BLaER1 (cell line): ENCODE results near the gene DPYSL3.
A peak's percentile ranks its signal among the peaks of the same experiment; 100 is the strongest.

Experiments
- H3K27ac ChIP-seq: shearing (Covaris generic); formaldehyde crosslinking; 2 replicates; pipeline ENCODE4 v1.8.1; 2022
- H3K27me3 ChIP-seq: shearing (Covaris generic); formaldehyde crosslinking; 2 replicates; pipeline ENCODE4 v1.8.1; 2022
- H3K36me3 ChIP-seq: shearing (Covaris generic); formaldehyde crosslinking; 2 replicates; pipeline ENCODE4 v1.8.1; 2022
- H3K4me1 ChIP-seq: shearing (Covaris generic); formaldehyde crosslinking; 2 replicates; pipeline ENCODE4 v1.8.1; 2022
- H3K4me2 ChIP-seq: shearing (Covaris generic); formaldehyde crosslinking; 2 replicates; pipeline ENCODE4 v1.8.1; 2022
- H3K4me3 ChIP-seq: shearing (Covaris generic); formaldehyde crosslinking; 2 replicates; pipeline ENCODE4 v1.8.1; 2022
- H3K9ac ChIP-seq: shearing (Covaris generic); formaldehyde crosslinking; 2 replicates; pipeline ENCODE4 v1.8.1; 2022
- H3K9me3 ChIP-seq: shearing (Covaris generic); formaldehyde crosslinking; 2 replicates; pipeline ENCODE4 v1.8.1; 2022
- H4K20me1 ChIP-seq: shearing (Covaris generic); formaldehyde crosslinking; 2 replicates; pipeline ENCODE4 v1.8.1; 2022
- Cebpa-rat ChIP-seq: shearing (Covaris generic); IDR thresholded peaks from 2 replicates; pipeline ENCODE4 v1.8.1; 2022

DPYSL3 gene

GRCh38 chr5:147446523-147446922, 63.3 kb downstream of the DPYSL3 start:
- H3K9ac ChIP-seq, result no peak overlapping the region
- H3K4me1 ChIP-seq, result no peaks in the 10 kb centered on the region
- no peak overlapping the region for H3K4me3 ChIP-seq
- peaks cover 5% of the 10 kb centered on the region; the same call in 1 of the 2 replicates for H4K20me1 ChIP-seq
- H3K27ac ChIP-seq, result no peak overlapping the region
- peaks cover 6% of the 10 kb centered on the region for H3K27me3 ChIP-seq
- H3K4me2 ChIP-seq, result no peak overlapping the region
- H3K9me3 ChIP-seq, result no peaks in the 10 kb centered on the region
- no peak for TF ChIP-seq Cebpa-rat
- H3K36me3 ChIP-seq, result no peaks in the 10 kb centered on the region

GRCh38 chr5:147445917-147446316, 64.0 kb downstream of the DPYSL3 start:
- H3K9ac ChIP-seq, result no peak overlapping the region
- no peak overlapping the region for H3K4me2 ChIP-seq
- H3K4me1 ChIP-seq, result no peaks in the 10 kb centered on the region
- no peaks in the 10 kb centered on the region for H3K9me3 ChIP-seq
- H3K4me3 ChIP-seq, result no peak overlapping the region
- no peaks in the 10 kb centered on the region for H3K27me3 ChIP-seq
- TF ChIP-seq Cebpa-rat, result no peak
- no peaks in the 10 kb centered on the region for H4K20me1 ChIP-seq
- H3K36me3 ChIP-seq, result no peaks in the 10 kb centered on the region
- no peak overlapping the region for H3K27ac ChIP-seq

GRCh38 chr5:147445090-147445489, 64.8 kb downstream of the DPYSL3 start:
- Histone ChIP-seq H3K9me3 (no peaks in the 10 kb centered on the region), H4K20me1 (no peaks in the 10 kb centered on the region), H3K36me3 (no peaks in the 10 kb centered on the region), H3K9ac (no peak overlapping the region), H3K4me1 (no peaks in the 10 kb centered on the region), H3K4me3 (no peak overlapping the region), H3K27me3 (no peaks in the 10 kb centered on the region), H3K4me2 (no peak overlapping the region), H3K27ac (no peak overlapping the region)
- TF ChIP-seq Cebpa-rat, result no peak

GRCh38 chr5:147442224-147442623, 67.6 kb downstream of the DPYSL3 start:
- Histone ChIP-seq H3K27me3 (no peaks in the 10 kb centered on the region), H3K4me1 (peaks cover 5% of the 10 kb centered on the region), H3K9ac (no peak overlapping the region), H3K4me3 (no peak overlapping the region), H3K9me3 (no peaks in the 10 kb centered on the region), H3K36me3 (no peaks in the 10 kb centered on the region), H4K20me1 (no peaks in the 10 kb centered on the region), H3K4me2 (no peak overlapping the region), H3K27ac (no peak overlapping the region)
- TF ChIP-seq Cebpa-rat, result no peak

GRCh38 chr5:147441191-147441695, 68.6 kb downstream of the DPYSL3 start:
- Histone ChIP-seq H3K27ac (no peak overlapping the region), H3K27me3 (no peaks in the 10 kb centered on the region), H3K9me3 (no peaks in the 10 kb centered on the region), H3K4me1 (peaks cover 15% of the 10 kb centered on the region), H3K4me2 (no peak overlapping the region), H3K9ac (no peak overlapping the region), H3K36me3 (no peaks in the 10 kb centered on the region), H4K20me1 (no peaks in the 10 kb centered on the region), H3K4me3 (no peak overlapping the region)
- no peak for TF ChIP-seq Cebpa-rat

- no peak overlapping the region for H3K27ac ChIP-seq
- no peak overlapping the region for H3K4me2 ChIP-seq
- H3K9ac ChIP-seq, result no peak overlapping the region
- peaks cover 16% of the 10 kb centered on the region for H3K4me1 ChIP-seq
- H4K20me1 ChIP-seq, result no peaks in the 10 kb centered on the region
- no peak overlapping the region for H3K4me3 ChIP-seq
- H3K36me3 ChIP-seq, result no peaks in the 10 kb centered on the region
- no peak for TF ChIP-seq Cebpa-rat
- no peaks in the 10 kb centered on the region for H3K9me3 ChIP-seq
- H3K27me3 ChIP-seq, result no peaks in the 10 kb centered on the region
Measured at GRCh38 chr5:147439254-147439653, 70.6 kb downstream of the DPYSL3 start.

GRCh38 chr5:147437161-147437596, 72.7 kb downstream of the DPYSL3 start:
- Histone ChIP-seq H3K4me2 (peak overlapping the region; percentile 62), H3K9ac (no peak overlapping the region), H3K27ac (no peak overlapping the region), H3K27me3 (no peaks in the 10 kb centered on the region), H3K9me3 (no peaks in the 10 kb centered on the region), H3K4me3 (no peak overlapping the region), H3K36me3 (no peaks in the 10 kb centered on the region), H4K20me1 (no peaks in the 10 kb centered on the region), H3K4me1 (peaks cover 16% of the 10 kb centered on the region)
- TF ChIP-seq Cebpa-rat, result no peak

- H3K36me3 ChIP-seq, result no peaks in the 10 kb centered on the region
- peaks cover 16% of the 10 kb centered on the region for H3K4me1 ChIP-seq
- H3K27me3 ChIP-seq, result no peaks in the 10 kb centered on the region
- no peaks in the 10 kb centered on the region for H3K9me3 ChIP-seq
- no peak overlapping the region for H3K9ac ChIP-seq
- no peak for TF ChIP-seq Cebpa-rat
- no peak overlapping the region for H3K4me3 ChIP-seq
- H3K27ac ChIP-seq, result no peak overlapping the region
- H3K4me2 ChIP-seq, result peak overlapping the region; percentile 62
- no peaks in the 10 kb centered on the region for H4K20me1 ChIP-seq
Measured at GRCh38 chr5:147436596-147436995, 73.3 kb downstream of the DPYSL3 start.

- Histone ChIP-seq H3K4me2 (no peak overlapping the region), H3K36me3 (no peaks in the 10 kb centered on the region), H3K4me1 (peaks cover 16% of the 10 kb centered on the region)
Measured at GRCh38 chr5:147434049-147434448, 75.8 kb downstream of the DPYSL3 start.

GRCh38 chr5:147432323-147432722, 77.5 kb downstream of the DPYSL3 start:
- Histone ChIP-seq H3K9ac (no peak overlapping the region), H3K4me1 (peaks cover 12% of the 10 kb centered on the region), H3K4me2 (no peak overlapping the region), H3K27me3 (no peaks in the 10 kb centered on the region), H3K27ac (no peak overlapping the region), H3K4me3 (no peak overlapping the region), H3K9me3 (no peaks in the 10 kb centered on the region), H4K20me1 (no peaks in the 10 kb centered on the region), H3K36me3 (no peaks in the 10 kb centered on the region)
- TF ChIP-seq Cebpa-rat, result no peak

More at GRCh38 chr5:147434049-147434448, 75.8 kb downstream of the DPYSL3 start:
- Histone ChIP-seq H3K9ac (no peak overlapping the region), H4K20me1 (no peaks in the 10 kb centered on the region), H3K9me3 (no peaks in the 10 kb centered on the region), H3K27me3 (no peaks in the 10 kb centered on the region), H3K27ac (no peak overlapping the region), H3K4me3 (no peak overlapping the region)
- TF ChIP-seq Cebpa-rat, result no peak

GRCh38 chr5:147431586-147431985, 78.3 kb downstream of the DPYSL3 start:
- no peak overlapping the region for H3K27ac ChIP-seq
- no peaks in the 10 kb centered on the region for H3K9me3 ChIP-seq
- H3K9ac ChIP-seq, result no peak overlapping the region
- no peaks in the 10 kb centered on the region for H4K20me1 ChIP-seq
- peaks cover 4% of the 10 kb centered on the region for H3K4me1 ChIP-seq
- no peak for TF ChIP-seq Cebpa-rat
- H3K36me3 ChIP-seq, result no peaks in the 10 kb centered on the region
- H3K27me3 ChIP-seq, result no peaks in the 10 kb centered on the region
- H3K4me2 ChIP-seq, result no peak overlapping the region
- no peak overlapping the region for H3K4me3 ChIP-seq
